K562 (cell line): ENCODE measurements around the gene CES5A.

Experiments
- CTCF ChIP-seq, 3 experiments: IDR thresholded peaks in 2 of 3; conservative IDR thresholded peaks in 1 of 3; 2 replicates each; pipeline ENCODE4 v1.5.1; 2011 to 2012; ENCODE audit warnings: low read length in 3 of 3, mild to moderate bottlenecking in 3 of 3, control low read depth in 2 of 3, improper control_type of control experiment in 1 of 3, inconsistent platforms in 1 of 3, low read depth in 1 of 3, mixed read lengths in 1 of 3, moderate library complexity in 1 of 3; ENCODE audit not compliant: insufficient read depth in 2 of 3
- FOXA3 ChIP-seq, 2 experiments: fragments of 450-650 bp in 1 of 2; sonication (generic) in 1 of 2; formaldehyde crosslinking; IDR thresholded peaks in 1 of 2; conservative IDR thresholded peaks in 1 of 2; 2 replicates each; pipeline versions ENCODE4 v1.4.0 to v1.8.0; 2020 to 2022; ENCODE audit warnings: mild to moderate bottlenecking in 2 of 2, missing genetic modification reagents in 1 of 2
- ZNF324 ChIP-seq: fragments of 250-450 bp; sonication (Bioruptor Pico); IDR thresholded peaks from 2 replicates; pipeline ENCODE4 v1.4.0; 2020; ENCODE audit warnings: mild to moderate bottlenecking

DNA sequence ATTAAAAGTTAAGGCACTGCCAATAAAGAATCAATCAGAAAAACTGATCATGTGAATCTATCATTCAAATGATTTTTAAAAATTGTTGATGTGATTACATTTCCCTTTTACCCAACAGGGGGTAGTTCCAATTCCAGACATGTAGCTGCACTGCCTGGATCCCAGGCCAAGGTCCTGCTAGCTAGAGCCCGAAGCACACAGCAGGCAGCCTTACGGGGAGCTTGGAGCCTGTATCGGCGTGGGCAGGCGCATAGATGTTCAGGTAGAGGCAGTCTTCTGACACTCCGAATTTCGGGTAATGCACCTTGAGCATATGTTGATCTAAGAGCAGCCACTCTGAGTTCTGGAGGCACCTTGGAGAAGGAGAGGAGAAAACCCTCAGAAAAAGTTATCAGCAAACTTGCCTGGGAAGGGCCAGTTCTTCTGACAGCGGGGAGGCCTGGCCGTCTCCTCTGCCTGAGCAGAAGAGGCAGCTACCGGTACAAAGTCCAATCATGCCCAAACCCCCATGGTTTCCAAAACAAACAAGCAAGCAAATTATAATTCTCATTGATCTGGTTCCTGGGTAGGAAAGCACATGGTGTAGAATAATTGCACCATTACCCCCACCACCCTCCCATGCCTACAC is 3.6 kb downstream of the CES5A start:
- TF ChIP-seq CTCF (IDR thresholded peaks at IDR 0.05 in 2 of 3, conservative IDR thresholded peaks at IDR 0.05 in 1 of 3; ENCODE audit: insufficient read depth in 2 of 3, low read depth in 1 of 3, low read length in 3 of 3) (no peak), ZNF324 (no peak), FOXA3 (CRISPR knock-in tag; conservative IDR thresholded peaks at IDR 0.05 in 1 of 2, IDR thresholded peaks at IDR 0.05 in 1 of 2) (no peak)
